Astrocyte of the cerebellum (primary cell): ENCODE results near the gene RBM5.
A peak's percentile ranks its signal among the peaks of the same experiment; 100 is the strongest.

Experiments used
- DNase-seq: peaks from one replicate; pipeline ENCODE4 v3.0.0-alpha.2; 2011; ENCODE audit warnings: low read depth
- H3K4me3 ChIP-seq: 2 replicates; pipeline ENCODE4 v1.5.1; 2011; ENCODE audit warnings: mild to moderate bottlenecking, low read depth, low read length, moderate library complexity
- CTCF ChIP-seq: IDR thresholded peaks from 2 replicates; pipeline ENCODE4 v1.5.1; 2012; ENCODE audit warnings: low read length, low read depth, moderate library complexity, mild to moderate bottlenecking; ENCODE audit errors: missing control alignments
- in situ Hi-C: cut with HindIII; loops from 2 replicates; pipeline ENCODE4 v1.10.0; 2017; ENCODE audit warnings: low sequenced_read_pairs

RBM5 gene

GRCh38 chr3:50157827-50158529 lies 69.3 kb downstream of the RBM5 start:
- H3K4me3 ChIP-seq: no peak overlapping the region
- DNase-seq: no peak
- no peak for TF ChIP-seq CTCF
- in situ Hi-C loops: no loop called here

GRCh38 chr3:50158530-50159146 lies 69.9 kb downstream of the RBM5 start:
- DNase-seq: no peak
- no peak overlapping the region for H3K4me3 ChIP-seq
- no peak for TF ChIP-seq CTCF
- in situ Hi-C loops: no loop called here

- H3K4me3 ChIP-seq: no peak overlapping the region
- no peak for TF ChIP-seq CTCF
- in situ Hi-C loops: no loop called here
These were observed 71.9 kb downstream of the RBM5 start for GRCh38 chr3:50160561-50160983.

GRCh38 chr3:50161320-50161719 lies 72.6 kb downstream of the RBM5 start:
- in situ Hi-C loops: no loop called here
- no peak for TF ChIP-seq CTCF
- no peak for DNase-seq
- no peak overlapping the region for H3K4me3 ChIP-seq

More at GRCh38 chr3:50160561-50160983, 71.9 kb downstream of the RBM5 start:
- no peak for DNase-seq

GRCh38 chr3:50162034-50162883 lies 73.5 kb downstream of the RBM5 start:
- no peak for DNase-seq
- no peak for TF ChIP-seq CTCF
- in situ Hi-C loops: no loop called here
- H3K4me3 ChIP-seq: no peak overlapping the region

- H3K4me3 ChIP-seq: no peak overlapping the region
- in situ Hi-C loops: no loop called here
- no peak for TF ChIP-seq CTCF
- peak; percentile 93 for DNase-seq
These were observed 75.1 kb downstream of the RBM5 start for GRCh38 chr3:50163572-50164455.
